Measurements from ENCODE around the gene IRF5.

Gene IRF5

GRCh38 chr7:128937647-128938543, at the start of gene IRF5:
Gene IRF5 (plus strand): TSS chr7:128937927. CDS start chr7:128942082, 4,155 bp downstream.
- FAIRE-seq (no peak), DNase-seq (ENCODE audit: insufficient read length, low spot score) (peak; percentile 37)

- no peak for DNase-seq (ENCODE audit: insufficient read length, low spot score)
- no peak for FAIRE-seq
Measured at GRCh38 chr7:128888039-128888755, 49.5 kb upstream of the IRF5 start.

- DNase-seq (ENCODE audit: insufficient read length, low spot score) (no peak), FAIRE-seq (no peak)
Measured at GRCh38 chr7:128888756-128889095, 49.0 kb upstream of the IRF5 start.

- DNase-seq (ENCODE audit: insufficient read length, low spot score) = no peak
- FAIRE-seq = no peak
Measured at GRCh38 chr7:128889121-128889520, 48.6 kb upstream of the IRF5 start.

- DNase-seq (ENCODE audit: insufficient read length, low spot score) = no peak
- no peak for FAIRE-seq
Measured at GRCh38 chr7:128890306-128891109, 47.2 kb upstream of the IRF5 start.

- FAIRE-seq (no peak), DNase-seq (ENCODE audit: insufficient read length, low spot score) (no peak)
Measured at GRCh38 chr7:128891110-128891941, 46.4 kb upstream of the IRF5 start.

GRCh38 chr7:128891942-128892269, 45.8 kb upstream of the IRF5 start:
- DNase-seq (ENCODE audit: insufficient read length, low spot score) = no peak
- FAIRE-seq = no peak

GRCh38 chr7:128892521-128893250, 45.0 kb upstream of the IRF5 start:
- no peak for FAIRE-seq

GRCh38 chr7:128893251-128894100, 44.3 kb upstream of the IRF5 start:
- no peak for DNase-seq (ENCODE audit: insufficient read length, low spot score)
- FAIRE-seq = no peak

More at GRCh38 chr7:128892521-128893250, 45.0 kb upstream of the IRF5 start:
- no peak for DNase-seq (ENCODE audit: insufficient read length, low spot score)

GRCh38 chr7:128894101-128894440, 43.7 kb upstream of the IRF5 start:
- DNase-seq (ENCODE audit: insufficient read length, low spot score) (no peak), FAIRE-seq (no peak)

- FAIRE-seq = no peak
- DNase-seq (ENCODE audit: insufficient read length, low spot score) = no peak
Measured at GRCh38 chr7:128895320-128895719, 42.4 kb upstream of the IRF5 start.

GRCh38 chr7:128899392-128899791, 38.3 kb upstream of the IRF5 start:
- DNase-seq (ENCODE audit: insufficient read length, low spot score) (no peak), FAIRE-seq (no peak)

- FAIRE-seq = no peak
- no peak for DNase-seq (ENCODE audit: insufficient read length, low spot score)
Measured at GRCh38 chr7:128900237-128900636, 37.5 kb upstream of the IRF5 start.

GRCh38 chr7:128902761-128903585, 34.8 kb upstream of the IRF5 start:
- FAIRE-seq (no peak), DNase-seq (ENCODE audit: insufficient read length, low spot score) (no peak)

- FAIRE-seq = no peak
- DNase-seq (ENCODE audit: insufficient read length, low spot score) = no peak
Measured at GRCh38 chr7:128903621-128904361, 33.9 kb upstream of the IRF5 start.

GRCh38 chr7:128904381-128905197, 33.1 kb upstream of the IRF5 start:
- no peak for FAIRE-seq
- DNase-seq (ENCODE audit: insufficient read length, low spot score) = peak; percentile 71

Data from HTR-8/SVneo (cell line).